Heart right ventricle (tissue), 16 donors: Measurements from ENCODE around the gene HSD17B2. TPM values are rescaled to one million over a fixed set of nuclear protein-coding genes. Genes with fewer than 3 reads are reported as not detected.

Experiments
- ATAC-seq, 8 donors: fragments of 200-7000 bp; cut with Tn5 transposase; one replicate each; pipeline ENCODE4 v1.9.1; 2020; ENCODE audit warnings: mild to moderate bottlenecking in 8 of 8, moderate library complexity in 8 of 8, moderate number of reproducible peaks in 1 of 8
- DNase-seq, 2 donors: peaks; one replicate each; pipeline ENCODE4 v3.0.0-alpha.2; 2020
- H3K27ac ChIP-seq, 10 donors: fragments of 200-600 bp; sonication (generic) in 2 of 10; one replicate each; pipeline versions ENCODE4 v1.5.0 to v1.8.0; 2020 to 2022; ENCODE audit warnings: mild to moderate bottlenecking in 3 of 10
- H3K27me3 ChIP-seq, 7 donors: fragments of 200-600 bp; one replicate each; pipeline ENCODE4 v1.8.0; 2021 to 2022; ENCODE audit warnings: mild to moderate bottlenecking in 2 of 7
- H3K36me3 ChIP-seq, 9 donors: fragments of 200-600 bp; sonication (generic) in 1 of 9; one replicate each; pipeline versions ENCODE4 v1.5.0 to v1.8.0; 2020 to 2022; ENCODE audit warnings: mild to moderate bottlenecking in 2 of 9
- H3K4me1 ChIP-seq, 9 donors: fragments of 200-600 bp; sonication (generic) in 1 of 9; one replicate each; pipeline versions ENCODE4 v1.5.0 to v1.8.0; 2020 to 2022; ENCODE audit warnings: mild to moderate bottlenecking in 4 of 9
- H3K4me3 ChIP-seq, 10 donors: fragments of 200-600 bp; sonication (generic) in 2 of 10; one replicate each; pipeline versions ENCODE4 v1.5.0 to v1.8.0; 2020 to 2022; ENCODE audit warnings: mild to moderate bottlenecking in 7 of 10, moderate library complexity in 2 of 10
- H3K9me3 ChIP-seq, 11 donors: fragments of 200-600 bp in 10 of 11; sonication (generic) in 2 of 11; one replicate each; pipeline versions ENCODE4 v1.5.0 to v1.8.0; 2013 to 2022; ENCODE audit warnings: mild to moderate bottlenecking in 2 of 11, control low read depth in 1 of 11, moderate library complexity in 1 of 11
- WGBS, 2 donors: extraction: QIAGEN DNeasy Blood & Tissue Kit; methylation state at CpG; one replicate each; pipeline ENCODE4 v1.1.7; 2013; ENCODE audit warnings: inconsistent platforms in 1 of 2; 5-methylcytosine and 5-hydroxymethylcytosine counted together
- intact Hi-C, 10 donors: fragments of 100-400 bp; cut with DNase I; formaldehyde crosslinking; loops; one replicate each; pipeline versions ENCODE4 v1.11.1 to v1.14.2; 2022
- polyA plus RNA-seq, 2 donors: library from polyadenylated mRNA; stranded (reverse); fragments of 200-250 nt; gene quantifications; one replicate each; pipeline ENCODE4 v1.2.3, GENCODE V29; 2013
- total RNA-seq, 10 donors: library from RNA; stranded (reverse); fragmentation: NEBNext Ultra II Directional in 3 of 10; extraction: Animal tissue kit (Norgen Biotek cat#: 25700) in 3 of 10; gene quantifications; one replicate each; pipeline versions ENCODE4 v1.2.1 to v1.2.4, GENCODE V29; 2021 to 2023
- TF ChIP-seq, protein P1 (sequence below), 9 donors: fragments of 200-600 bp; sonication (generic) in 2 of 9; IDR thresholded peaks; one replicate each; pipeline versions ENCODE4 v1.5.0 to v1.8.0; 2021 to 2022; ENCODE audit warnings: antibody characterized with exemption in 9 of 9, mild to moderate bottlenecking in 5 of 9, moderate library complexity in 1 of 9
- donor health status: Arrhythmogenic right ventricular cardiomyopathy.
- donor health status: ischemic (EF 13 %, LVEDD 7.1; RV severe dilation, severe dysfunction).
- donor health status: healthy with polysubstance abuse.
- donor health status: DM: no; HTN: yes; CAD: no.
- donor health status: DM: no; HTN: no; CAD: no.
- donor health status: ischemic (EF 25% LVEDD 6.9; RV normal size, moderate dysfunction).
- donor health status: ischemic (EF 25% LVEDD 5.7; RV mildly dilated, moderate dysfunction).
- donor health status: healthy.
- donor health status: DM: yes; HTN: yes; CAD: no.
- donor health status: Ischemic cardiomyopathy.
- donor health status: ischemic (EF 35%, LVEDD 5.7; RV mildly dilated, moderate dysfunction).
- donor health status: nonischemic (EF 11% LVEDD 7.7; RV severe dilation, severe dysfunction).
- donor health status: DM: yes; HTN: yes; CAD: no.
- donor health status: PGD.
- donor health status: ischemic (EF 29% LVEDD 5.4; RV normal size, mild dysfunction).
- donor health status: nonischemic (EF 23%, LVEDD 6.1; RV moderate dilation, normal function).

Gene HSD17B2
- total and polyA plus RNA-seq, 12 donors = 0.03 TPM; not detected in 11

DNA sequence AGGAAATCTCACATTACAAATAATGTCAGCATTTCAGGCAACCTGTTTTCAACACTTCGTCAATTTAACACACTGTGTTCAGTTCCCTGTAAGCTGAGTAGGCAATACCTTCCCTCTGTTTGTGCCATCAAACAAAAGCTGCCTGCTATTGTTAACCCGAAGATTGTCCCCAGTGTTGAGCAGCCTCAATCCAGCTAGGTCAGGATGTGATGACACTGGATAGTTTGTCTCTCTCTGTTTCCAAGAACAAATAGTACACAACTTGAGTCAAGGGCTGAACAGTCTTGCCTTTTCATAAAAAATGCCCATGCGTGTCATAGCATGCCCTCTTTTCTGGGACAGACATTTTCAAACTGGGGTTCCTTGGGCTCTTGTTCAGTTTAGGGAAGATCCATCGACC lies 36.4 kb downstream of the HSD17B2 start:
- no peaks in the 10 kb centered on the region for H3K4me1 ChIP-seq
- 80 to 81% methylated on average over 4 of the region's 4 CpGs for WGBS, 2 donors
- no peak for DNase-seq
- ATAC-seq = no peak
- intact Hi-C loops = no loop called here
- H3K4me3 ChIP-seq = no peak overlapping the region
- TF ChIP-seq, protein P1, sequence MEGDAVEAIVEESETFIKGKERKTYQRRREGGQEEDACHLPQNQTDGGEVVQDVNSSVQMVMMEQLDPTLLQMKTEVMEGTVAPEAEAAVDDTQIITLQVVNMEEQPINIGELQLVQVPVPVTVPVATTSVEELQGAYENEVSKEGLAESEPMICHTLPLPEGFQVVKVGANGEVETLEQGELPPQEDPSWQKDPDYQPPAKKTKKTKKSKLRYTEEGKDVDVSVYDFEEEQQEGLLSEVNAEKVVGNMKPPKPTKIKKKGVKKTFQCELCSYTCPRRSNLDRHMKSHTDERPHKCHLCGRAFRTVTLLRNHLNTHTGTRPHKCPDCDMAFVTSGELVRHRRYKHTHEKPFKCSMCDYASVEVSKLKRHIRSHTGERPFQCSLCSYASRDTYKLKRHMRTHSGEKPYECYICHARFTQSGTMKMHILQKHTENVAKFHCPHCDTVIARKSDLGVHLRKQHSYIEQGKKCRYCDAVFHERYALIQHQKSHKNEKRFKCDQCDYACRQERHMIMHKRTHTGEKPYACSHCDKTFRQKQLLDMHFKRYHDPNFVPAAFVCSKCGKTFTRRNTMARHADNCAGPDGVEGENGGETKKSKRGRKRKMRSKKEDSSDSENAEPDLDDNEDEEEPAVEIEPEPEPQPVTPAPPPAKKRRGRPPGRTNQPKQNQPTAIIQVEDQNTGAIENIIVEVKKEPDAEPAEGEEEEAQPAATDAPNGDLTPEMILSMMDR (IDR thresholded peaks at IDR 0.05) = no peak
- no peaks in the 10 kb centered on the region for H3K36me3 ChIP-seq
- H3K9me3 ChIP-seq = peaks cover 0 to 11% (median 0%) of the 10 kb centered on the region in 11 donors
- H3K27me3 ChIP-seq = peaks cover 0 to 10% (median 0%) of the 10 kb centered on the region in 7 donors
- H3K27ac ChIP-seq = no peak overlapping the region

DNA sequence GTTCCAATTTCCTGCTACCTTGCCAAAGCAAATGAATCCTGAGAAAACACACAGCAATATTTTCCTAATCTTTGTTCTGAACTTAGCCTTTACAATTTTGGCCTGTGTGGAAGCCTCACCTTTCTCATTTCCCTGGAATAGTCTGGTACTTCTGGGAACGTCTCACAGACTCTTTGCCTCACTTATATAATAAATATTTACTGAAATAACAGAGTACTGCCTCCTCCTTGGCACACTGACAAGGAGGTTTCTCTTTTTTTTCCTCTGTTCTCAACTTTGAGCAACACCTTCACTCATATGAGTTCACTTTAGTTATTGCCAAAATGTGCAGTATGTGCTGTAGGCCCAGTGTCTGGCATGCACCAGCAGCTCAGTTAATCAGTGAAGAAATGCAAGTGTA lies 37.3 kb downstream of the HSD17B2 start:
- DNase-seq (no peak), ATAC-seq (no peak)
- Histone ChIP-seq H3K36me3 (no peaks in the 10 kb centered on the region), H3K27me3 (peaks cover 0 to 10% (median 0%) of the 10 kb centered on the region in 7 donors), H3K27ac (no peak overlapping the region), H3K4me1 (no peaks in the 10 kb centered on the region), H3K4me3 (no peak overlapping the region), H3K9me3 (peaks cover 0 to 20% (median 3%) of the 10 kb centered on the region in 11 donors)
- TF ChIP-seq, protein P1 (IDR thresholded peaks at IDR 0.05) = no peak
- intact Hi-C loops = no loop called here
- 60 to 64% methylated on average over 1 of the region's 1 CpG for WGBS, 2 donors

DNA sequence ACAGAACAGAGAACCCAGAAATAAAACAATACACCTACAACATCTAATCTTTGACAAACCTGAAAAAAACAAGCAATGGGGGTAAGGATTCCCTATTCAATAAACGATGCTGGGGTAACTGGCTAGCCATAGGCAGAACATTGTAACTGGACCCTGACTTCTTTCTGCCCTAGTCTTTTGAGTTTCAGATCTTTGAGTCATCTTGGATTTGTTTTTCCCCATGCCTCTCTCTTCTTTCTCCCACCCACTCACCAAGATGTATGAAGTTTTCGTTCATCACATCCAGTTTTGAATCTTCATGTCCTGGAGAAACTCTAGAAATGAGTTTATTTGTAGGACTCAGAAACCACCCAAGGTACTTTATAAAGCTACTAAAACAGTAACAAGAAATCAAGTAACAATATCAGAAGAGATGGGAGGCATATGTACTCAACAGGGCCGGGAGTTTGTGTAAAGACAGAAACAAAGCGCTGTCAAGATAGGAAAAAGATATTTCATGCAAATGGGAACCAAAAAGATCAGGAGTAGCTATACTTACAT lies 39.0 kb downstream of the HSD17B2 start:
- H3K27me3 ChIP-seq = peaks cover 0 to 10% (median 0%) of the 10 kb centered on the region in 7 donors
- no peak overlapping the region for H3K4me3 ChIP-seq
- intact Hi-C loops = no loop called here
- TF ChIP-seq, protein P1 (IDR thresholded peaks at IDR 0.05) = no peak
- no peaks in the 10 kb centered on the region for H3K4me1 ChIP-seq
- no peaks in the 10 kb centered on the region for H3K36me3 ChIP-seq
- H3K9me3 ChIP-seq = peaks cover 0 to 37% (median 3%) of the 10 kb centered on the region in 11 donors
- WGBS, 2 donors = 90 to 94% methylated on average over 4 of the region's 4 CpGs
- DNase-seq (no peak), ATAC-seq (no peak)
- no peak overlapping the region for H3K27ac ChIP-seq

DNA sequence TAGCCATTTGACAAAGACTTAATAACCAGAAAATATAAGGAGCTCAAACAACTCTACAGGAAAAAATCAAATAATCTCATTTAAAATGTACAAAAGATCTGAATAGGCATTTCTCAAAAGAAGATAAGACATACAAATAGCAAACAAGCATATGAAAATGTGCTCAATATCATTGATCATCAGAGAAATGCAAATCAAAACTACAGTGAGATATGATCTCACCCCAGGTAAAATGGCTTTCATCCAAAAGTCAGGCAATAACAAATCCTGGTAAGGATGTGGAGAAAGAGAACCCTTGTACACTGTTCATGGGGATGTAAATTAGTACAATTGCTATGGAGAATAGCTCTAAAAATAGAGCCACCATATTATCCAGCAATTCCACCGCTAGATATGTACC lies 43.1 kb downstream of the HSD17B2 start:
- H3K9me3 ChIP-seq = peaks cover 0 to 48% (median 3%) of the 10 kb centered on the region in 11 donors
- TF ChIP-seq, protein P1 (IDR thresholded peaks at IDR 0.05) = no peak
- H3K36me3 ChIP-seq = no peaks in the 10 kb centered on the region
- 87 to 89% methylated on average over 1 of the region's 1 CpG for WGBS, 2 donors
- H3K4me3 ChIP-seq = no peak overlapping the region
- H3K27me3 ChIP-seq = peaks cover 0 to 10% (median 0%) of the 10 kb centered on the region in 7 donors
- intact Hi-C loops = no loop called here
- ATAC-seq (no peak), DNase-seq (no peak)
- H3K4me1 ChIP-seq = no peaks in the 10 kb centered on the region
- H3K27ac ChIP-seq = no peak overlapping the region
